Tibial nerve (tissue), 4 donors: ENCODE measurements around the gene ITCH. TPM values are rescaled to one million over a fixed set of nuclear protein-coding genes. Genes with fewer than 3 reads are reported as not detected.
A peak's percentile ranks its signal among the peaks of the same experiment; 100 is the strongest.
"Not testable (repeated sequence)": the region's sequence is repeated elsewhere in the genome, so short reads cannot be mapped to it uniquely, and the experiment has no call there.

Source experiments
- DNase-seq, 2 donors: peaks; one replicate each; pipeline ENCODE4 v3.0.0-alpha.2; 2019; ENCODE audit warnings: low spot score in 2 of 2
- H3K27ac ChIP-seq, 4 donors: fragments of 200-600 bp; sonication (generic) in 3 of 4; one replicate each; pipeline ENCODE4 v1.5.1; 2017 to 2019; ENCODE audit warnings: mild to moderate bottlenecking in 1 of 4
- H3K27me3 ChIP-seq, 2 donors: fragments of 200-600 bp; sonication (generic) in 1 of 2; one replicate each; pipeline versions ENCODE4 v1.5.1 to v1.6.0; 2017 to 2019
- H3K36me3 ChIP-seq, 3 donors: fragments of 200-600 bp; sonication (generic); one replicate each; pipeline ENCODE4 v1.5.1; 2018 to 2019
- H3K4me1 ChIP-seq, 4 donors: fragments of 200-600 bp; sonication (generic) in 3 of 4; one replicate each; pipeline ENCODE4 v1.5.1; 2017 to 2019
- H3K4me3 ChIP-seq, 4 donors: fragments of 200-600 bp; sonication (generic) in 3 of 4; one replicate each; pipeline ENCODE4 v1.5.1; 2017 to 2019; ENCODE audit warnings: mild to moderate bottlenecking in 1 of 4, moderate library complexity in 1 of 4
- H3K9me3 ChIP-seq, 4 donors: fragments of 200-600 bp; sonication (generic) in 3 of 4; one replicate each; pipeline ENCODE4 v1.5.1; 2017 to 2019
- CTCF ChIP-seq, 5 experiments: fragments of 200-600 bp in 3 of 5; fragments of 450-650 bp in 2 of 5; sonication (generic) in 3 of 5; IDR thresholded peaks; one replicate each; pipeline ENCODE4 v1.5.1; 2016 to 2019; ENCODE audit warnings: antibody characterized with exemption in 5 of 5, mild to moderate bottlenecking in 3 of 5, moderate library complexity in 2 of 5
- EP300 ChIP-seq, 2 donors: sonication (generic); formaldehyde crosslinking; IDR thresholded peaks; one replicate each; pipeline ENCODE4 v1.6.1; 2017; ENCODE audit warnings: antibody characterized with exemption in 2 of 2, mild to moderate bottlenecking in 1 of 2
- POLR2A ChIP-seq, 2 donors: fragments of 450-650 bp; IDR thresholded peaks; one replicate each; pipeline ENCODE4 v1.6.1; 2017; ENCODE audit warnings: antibody characterized with exemption in 2 of 2, mild to moderate bottlenecking in 2 of 2, moderate library complexity in 2 of 2
- WGBS, 2 donors: methylation state at CpG; one replicate each; pipeline ENCODE4 v1.1.5; 2018; 5-methylcytosine and 5-hydroxymethylcytosine counted together
- total RNA-seq, 4 donors: library from RNA; depleted of rRNA; stranded (reverse); fragments of >200 nt; gene quantifications; one replicate each; pipeline ENCODE4 v1.1.0, GENCODE V29; 2016

ITCH gene
- total RNA-seq, 4 donors from 2014 or later = 48.4 to 85.4 (median 62.8) TPM

GRCh38 chr20:34473262-34473883, 110.3 kb downstream of the ITCH start:
- Histone ChIP-seq H3K27me3 (no peaks in the 10 kb centered on the region), H3K9me3 (no peaks in the 10 kb centered on the region), H3K27ac (peak overlapping the region in 2 of 4 donors; percentile 56 to 60), H3K36me3 (peaks cover 0 to 43% (median 3%) of the 10 kb centered on the region in 3 donors), H3K4me3 (no peak overlapping the region), H3K4me1 (peaks cover 0 to 30% (median 12%) of the 10 kb centered on the region in 4 donors)
- DNase-seq = peak in 1 of 2 donors; percentile 22
- WGBS, 2 donors = 61 to 63% methylated on average over 5 of the region's 5 CpGs
- peak in 2 of 5 experiments; percentile 18 to 25 for TF ChIP-seq CTCF (IDR thresholded peaks at IDR 0.05)
- TF ChIP-seq EP300 (IDR thresholded peaks at IDR 0.05) = no peak
- TF ChIP-seq POLR2A (IDR thresholded peaks at IDR 0.05) = no peak

GRCh38 chr20:34475979-34476736, 113.1 kb downstream of the ITCH start:
- Histone ChIP-seq H3K4me3 (no peak overlapping the region), H3K9me3 (no peaks in the 10 kb centered on the region), H3K36me3 (peaks cover 0 to 42% (median 2%) of the 10 kb centered on the region in 3 donors), H3K27me3 (no peaks in the 10 kb centered on the region), H3K4me1 (peaks cover 0 to 30% (median 12%) of the 10 kb centered on the region in 4 donors), H3K27ac (peak overlapping the region in 3 of 4 donors; percentile 11 to 63 (median 36))
- peak in 1 of 2 donors; percentile 30 for DNase-seq
- peak; percentile 65 to 83 (median 80) for TF ChIP-seq CTCF (IDR thresholded peaks at IDR 0.05)
- TF ChIP-seq EP300 (IDR thresholded peaks at IDR 0.05) = no peak
- WGBS, 2 donors = 20 to 25% methylated on average over 38 of the region's 38 CpGs

- TF ChIP-seq POLR2A (IDR thresholded peaks at IDR 0.05) (no peak), CTCF (IDR thresholded peaks at IDR 0.05) (no peak)
- Histone ChIP-seq H3K27ac (no peak overlapping the region), H3K4me3 (no peak overlapping the region), H3K4me1 (peaks cover 0 to 7% (median 0%) of the 10 kb centered on the region in 4 donors), H3K36me3 (peaks cover 2 to 72% (median 8%) of the 10 kb centered on the region in 3 donors), H3K27me3 (no peaks in the 10 kb centered on the region), H3K9me3 (peaks cover 0 to 7% (median 0%) of the 10 kb centered on the region in 4 donors)
- 92 to 95% methylated on average over 4 of the region's 4 CpGs for WGBS, 2 donors
- no peak for DNase-seq
Observed at GRCh38 chr20:34479627-34480026, 116.6 kb downstream of the ITCH start.

- peaks cover 2 to 86% (median 8%) of the 10 kb centered on the region in 3 donors for H3K36me3 ChIP-seq
Observed at GRCh38 chr20:34482154-34482553, 119.1 kb downstream of the ITCH start.

GRCh38 chr20:34483585-34484220, 120.6 kb downstream of the ITCH start:
- not testable (repeated sequence) for H3K4me1 ChIP-seq, H3K4me3 ChIP-seq, H3K27me3 ChIP-seq, H3K9me3 ChIP-seq, H3K27ac ChIP-seq, DNase-seq
- H3K36me3 ChIP-seq = peaks cover 2 to 90% (median 8%) of the 10 kb centered on the region in 3 donors
- 94 to 98% methylated on average over 3 of the region's 3 CpGs for WGBS, 2 donors

More at GRCh38 chr20:34482154-34482553, 119.1 kb downstream of the ITCH start:
- H3K27me3 ChIP-seq, H3K27ac ChIP-seq, H3K4me1 ChIP-seq, DNase-seq, H3K9me3 ChIP-seq, H3K4me3 ChIP-seq: not testable (repeated sequence)
- WGBS, 2 donors = 0 to 67% methylated on average over 1 of the region's 1 CpG
